22Rv1 (cell line): ENCODE data around the gene MPZL2.

Source experiments
- CTCF ChIP-seq: fragments of 450-650 bp; IDR thresholded peaks from 2 replicates; pipeline ENCODE4 v1.5.1; 2017; ENCODE audit warnings: mild to moderate bottlenecking
- ZFX ChIP-seq: fragments of 450-650 bp; IDR thresholded peaks from 2 replicates; pipeline ENCODE4 v1.6.1; 2017; ENCODE audit warnings: antibody characterized with exemption, borderline replicate concordance

GRCh38 chr11:118226781-118227180 lies 37.3 kb downstream of the MPZL2 start:
- TF ChIP-seq CTCF (no peak), ZFX (no peak)
